ENCODE data around the gene KIT. TPM values are rescaled to one million over a fixed set of nuclear protein-coding genes. Genes with fewer than 3 reads are reported as not detected.

KIT gene
- polyA plus RNA-seq, 1 donor (not counting 4 experiments of a cell fraction or from before 2014, with no cell fraction given), result 0.01 TPM

DNA sequence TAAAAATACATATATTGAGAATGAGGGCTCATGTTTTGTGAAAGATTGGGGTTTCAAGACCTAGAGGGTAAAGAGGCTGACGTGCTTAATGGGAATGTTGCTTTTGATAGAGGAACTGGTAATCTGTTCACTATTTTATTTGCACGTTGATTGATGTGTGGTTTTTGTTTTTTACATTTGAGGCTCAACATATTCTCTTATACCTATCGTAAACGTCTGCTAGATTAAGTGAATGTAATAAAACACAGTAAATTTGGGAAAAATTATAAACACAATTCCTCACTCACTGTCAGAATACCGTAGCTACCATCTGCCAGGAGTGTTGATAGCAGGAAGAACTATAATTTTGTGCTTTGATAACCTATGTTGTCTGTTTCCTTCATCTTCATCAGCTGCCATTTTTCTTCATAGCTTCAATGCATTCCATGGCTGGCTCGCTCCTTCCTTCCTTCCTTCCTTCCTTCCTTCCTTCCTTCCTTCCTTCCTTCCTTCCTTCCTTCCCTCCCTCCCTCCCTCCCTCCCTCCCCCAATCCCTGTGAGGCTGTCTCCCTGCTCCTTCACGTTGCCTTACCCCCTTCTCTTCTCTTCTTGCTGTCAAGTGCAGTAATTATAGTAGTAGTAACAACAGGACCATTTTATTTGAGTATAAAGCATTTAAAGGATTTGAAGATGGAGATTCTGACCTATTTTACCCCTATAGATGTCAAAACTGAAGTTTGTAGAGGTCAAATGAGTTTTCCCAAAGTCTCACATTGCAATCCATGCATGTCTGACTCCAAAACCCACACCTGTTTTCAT lies 20.3 kb downstream of the KIT start:
- dilution Hi-C loops (cut with MboI; ENCODE audit: extremely low pct_ligation_motif_present, low sequenced_read_pairs), result no loop called here

DNA sequence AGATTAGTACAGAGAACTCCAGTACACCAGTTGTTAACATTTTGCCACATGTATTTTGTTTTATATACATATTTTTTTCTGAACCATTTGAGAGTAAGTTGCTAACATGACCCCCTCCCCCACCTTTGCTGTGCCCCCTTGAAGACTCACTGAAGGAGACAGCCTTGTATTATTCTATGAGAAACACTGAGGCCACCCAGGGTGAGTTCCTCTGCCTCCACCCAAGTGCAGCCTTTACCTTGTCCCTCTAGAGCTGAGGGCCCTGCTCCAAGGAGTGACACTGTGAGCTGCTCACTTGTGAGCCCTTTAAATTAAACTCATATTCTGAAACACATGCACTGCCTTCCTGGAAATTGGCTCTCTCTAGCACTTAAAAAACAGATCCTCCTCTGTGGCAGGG lies 21.1 kb downstream of the KIT start:
- H3K36me3 ChIP-seq (ENCODE audit: control insufficient read depth in 2 of 2, extremely low read depth in 1 of 2, insufficient read depth in 2 of 2, low read length in 2 of 2), result no peaks in the 10 kb centered on the region
- no peak overlapping the region for H3K4me2 ChIP-seq (ENCODE audit: control insufficient read depth, extremely low read depth, insufficient read depth, low read depth, low read length)
- H3K4me1 ChIP-seq (ENCODE audit: control insufficient read depth, extremely low read depth, insufficient read depth, low read length), result no peaks in the 10 kb centered on the region
- no peaks in the 10 kb centered on the region for H3K27me3 ChIP-seq (ENCODE audit: control insufficient read depth, extremely low read depth, insufficient read depth, low read length)
- H4K20me1 ChIP-seq (ENCODE audit: control insufficient read depth, extremely low read depth, insufficient read depth, low read length), result no peaks in the 10 kb centered on the region
- H3K9ac ChIP-seq (ENCODE audit: control insufficient read depth, extremely low read depth, insufficient read depth, low read length), result no peak overlapping the region
- no peak overlapping the region for H3K4me3 ChIP-seq (ENCODE audit: control insufficient read depth in 2 of 3, extremely low read depth in 1 of 3, insufficient read depth in 2 of 3, low read depth in 1 of 3, low read length in 3 of 3)
- no peaks in the 10 kb centered on the region for H3K9me1 ChIP-seq (ENCODE audit: control insufficient read depth, extremely low read depth, insufficient read depth, low read length)
- H3K9me3 ChIP-seq (ENCODE audit: control insufficient read depth, low read depth, low read length), result no peaks in the 10 kb centered on the region
- dilution Hi-C loops (cut with MboI; ENCODE audit: extremely low pct_ligation_motif_present, low sequenced_read_pairs), result no loop called here
- no peak overlapping the region for H2AFZ ChIP-seq (ENCODE audit: control insufficient read depth, low read length)
- no peaks in the 10 kb centered on the region for H3K79me2 ChIP-seq (ENCODE audit: control insufficient read depth, insufficient read depth, low read length)
- H3K27ac ChIP-seq (ENCODE audit: control insufficient read depth, insufficient read depth, low read length), result no peak overlapping the region
- FAIRE-seq (no peak), DNase-seq (ENCODE audit: low read depth, low spot score) (no peak)
- TF ChIP-seq EZH2 (IDR thresholded peaks at IDR 0.05; ENCODE audit: low read length), result no peak
- TF ChIP-seq, protein P1, sequence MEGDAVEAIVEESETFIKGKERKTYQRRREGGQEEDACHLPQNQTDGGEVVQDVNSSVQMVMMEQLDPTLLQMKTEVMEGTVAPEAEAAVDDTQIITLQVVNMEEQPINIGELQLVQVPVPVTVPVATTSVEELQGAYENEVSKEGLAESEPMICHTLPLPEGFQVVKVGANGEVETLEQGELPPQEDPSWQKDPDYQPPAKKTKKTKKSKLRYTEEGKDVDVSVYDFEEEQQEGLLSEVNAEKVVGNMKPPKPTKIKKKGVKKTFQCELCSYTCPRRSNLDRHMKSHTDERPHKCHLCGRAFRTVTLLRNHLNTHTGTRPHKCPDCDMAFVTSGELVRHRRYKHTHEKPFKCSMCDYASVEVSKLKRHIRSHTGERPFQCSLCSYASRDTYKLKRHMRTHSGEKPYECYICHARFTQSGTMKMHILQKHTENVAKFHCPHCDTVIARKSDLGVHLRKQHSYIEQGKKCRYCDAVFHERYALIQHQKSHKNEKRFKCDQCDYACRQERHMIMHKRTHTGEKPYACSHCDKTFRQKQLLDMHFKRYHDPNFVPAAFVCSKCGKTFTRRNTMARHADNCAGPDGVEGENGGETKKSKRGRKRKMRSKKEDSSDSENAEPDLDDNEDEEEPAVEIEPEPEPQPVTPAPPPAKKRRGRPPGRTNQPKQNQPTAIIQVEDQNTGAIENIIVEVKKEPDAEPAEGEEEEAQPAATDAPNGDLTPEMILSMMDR (optimal IDR thresholded peaks at IDR 0.05 in 1 of 3, IDR thresholded peaks at IDR 0.05 in 1 of 3, conservative IDR thresholded peaks at IDR 0.05 in 1 of 3; ENCODE audit: extremely low read depth in 1 of 3, insufficient read depth in 2 of 3, low read length in 3 of 3), result no peak

More for the DNA sequence above, 20.3 kb downstream of the KIT start:
- Histone ChIP-seq H3K9me3 (ENCODE audit: control insufficient read depth, low read depth, low read length) (no peaks in the 10 kb centered on the region), H2AFZ (ENCODE audit: control insufficient read depth, low read length) (no peak overlapping the region), H3K27ac (ENCODE audit: control insufficient read depth, insufficient read depth, low read length) (no peak overlapping the region), H3K27me3 (ENCODE audit: control insufficient read depth, extremely low read depth, insufficient read depth, low read length) (no peaks in the 10 kb centered on the region), H3K4me1 (ENCODE audit: control insufficient read depth, extremely low read depth, insufficient read depth, low read length) (no peaks in the 10 kb centered on the region), H4K20me1 (ENCODE audit: control insufficient read depth, extremely low read depth, insufficient read depth, low read length) (no peaks in the 10 kb centered on the region), H3K36me3 (ENCODE audit: control insufficient read depth in 2 of 2, extremely low read depth in 1 of 2, insufficient read depth in 2 of 2, low read length in 2 of 2) (no peaks in the 10 kb centered on the region), H3K4me2 (ENCODE audit: control insufficient read depth, extremely low read depth, insufficient read depth, low read depth, low read length) (no peak overlapping the region), H3K9ac (ENCODE audit: control insufficient read depth, extremely low read depth, insufficient read depth, low read length) (no peak overlapping the region), H3K79me2 (ENCODE audit: control insufficient read depth, insufficient read depth, low read length) (no peaks in the 10 kb centered on the region), H3K9me1 (ENCODE audit: control insufficient read depth, extremely low read depth, insufficient read depth, low read length) (no peaks in the 10 kb centered on the region), H3K4me3 (ENCODE audit: control insufficient read depth in 2 of 3, extremely low read depth in 1 of 3, insufficient read depth in 2 of 3, low read depth in 1 of 3, low read length in 3 of 3) (no peak overlapping the region)
- TF ChIP-seq, protein P1 (optimal IDR thresholded peaks at IDR 0.05 in 1 of 3, IDR thresholded peaks at IDR 0.05 in 1 of 3, conservative IDR thresholded peaks at IDR 0.05 in 1 of 3; ENCODE audit: extremely low read depth in 1 of 3, insufficient read depth in 2 of 3, low read length in 3 of 3), result no peak
- no peak for TF ChIP-seq EZH2 (IDR thresholded peaks at IDR 0.05; ENCODE audit: low read length)
- DNase-seq (ENCODE audit: low read depth, low spot score), result no peak
- no peak for FAIRE-seq

Data from keratinocyte (primary cell).